H9 (cell line): ENCODE data around the gene LHX1. TPM values are rescaled to one million over a fixed set of nuclear protein-coding genes. Genes with fewer than 3 reads are reported as not detected.
A peak's percentile ranks its signal among the peaks of the same experiment; 100 is the strongest.

Experiments
- DNase-seq: peaks from one replicate; pipeline ENCODE4 v3.0.0-alpha.2; 2017
- H2AFZ ChIP-seq: one replicate; pipeline ENCODE4 v1.6.1; 2013; ENCODE audit warnings: mild to moderate bottlenecking, low read length, control low read depth, moderate library complexity
- H2AK5ac ChIP-seq: 2 replicates; pipeline ENCODE4 v1.6.1; 2013; ENCODE audit warnings: low read length, control low read depth, mixed read lengths; ENCODE audit not compliant: insufficient read length
- H2BK120ac ChIP-seq: one replicate; pipeline ENCODE4 v1.6.1; 2013; ENCODE audit warnings: low read depth, mild to moderate bottlenecking, low read length, control low read depth, inconsistent platforms; ENCODE audit not compliant: poor library complexity, severe bottlenecking
- H2BK12ac ChIP-seq: 2 replicates; pipeline ENCODE4 v1.6.1; 2013; ENCODE audit warnings: low read length, control low read depth, mixed read lengths, low read depth; ENCODE audit not compliant: insufficient read length
- H2BK15ac ChIP-seq: 2 replicates; pipeline ENCODE4 v1.6.1; 2013; ENCODE audit warnings: low read depth, low read length, control low read depth
- H2BK20ac ChIP-seq: one replicate; pipeline ENCODE4 v1.6.1; 2013; ENCODE audit warnings: low read depth, mild to moderate bottlenecking, low read length, control low read depth, inconsistent platforms; ENCODE audit not compliant: poor library complexity, severe bottlenecking
- H2BK5ac ChIP-seq: 2 replicates; pipeline ENCODE4 v1.6.1; 2013; ENCODE audit warnings: low read length, control low read depth, mixed read lengths; ENCODE audit not compliant: insufficient read length
- H3K14ac ChIP-seq: 2 replicates; pipeline ENCODE4 v1.6.1; 2013; ENCODE audit warnings: low read length, control low read depth; ENCODE audit not compliant: insufficient read depth
- H3K18ac ChIP-seq: 2 replicates; pipeline ENCODE4 v1.6.1; 2013; ENCODE audit warnings: low read depth, mild to moderate bottlenecking, mixed read lengths, low read length, control low read depth; ENCODE audit not compliant: insufficient read length
- H3K23ac ChIP-seq: 2 replicates; pipeline ENCODE4 v1.6.1; 2013; ENCODE audit warnings: low read length, control low read depth, mixed read lengths, low read depth; ENCODE audit not compliant: insufficient read length
- H3K23me2 ChIP-seq: 2 replicates; pipeline ENCODE4 v1.6.1; 2013; ENCODE audit warnings: low read depth, mild to moderate bottlenecking, mixed read lengths, low read length, control low read depth; ENCODE audit not compliant: insufficient read length, poor library complexity, severe bottlenecking
- H3K27ac ChIP-seq: 2 replicates; pipeline ENCODE4 v1.5.1; 2013; ENCODE audit warnings: low read length, control low read depth, mixed read lengths, low read depth; ENCODE audit not compliant: insufficient read length
- H3K27me3 ChIP-seq: 2 replicates; pipeline ENCODE4 v1.6.1; 2013; ENCODE audit warnings: low read length, control low read depth, inconsistent platforms; ENCODE audit not compliant: insufficient read depth
- H3K4ac ChIP-seq: 2 replicates; pipeline ENCODE4 v1.6.1; 2013; ENCODE audit warnings: low read depth, mild to moderate bottlenecking, control low read depth, inconsistent platforms, low read length, moderate library complexity
- H3K4me1 ChIP-seq: 2 replicates; pipeline ENCODE4 v1.6.1; 2013; ENCODE audit warnings: low read length, control low read depth, inconsistent platforms; ENCODE audit not compliant: insufficient read depth
- H3K4me2 ChIP-seq: 2 replicates; pipeline ENCODE4 v1.6.1; 2013; ENCODE audit warnings: low read length, control low read depth, mixed read lengths; ENCODE audit not compliant: insufficient read length, insufficient read depth
- H3K56ac ChIP-seq: 2 replicates; pipeline ENCODE4 v1.6.1; 2013; ENCODE audit warnings: low read depth, mild to moderate bottlenecking, mixed read lengths, low read length, control low read depth; ENCODE audit not compliant: insufficient read length
- H3K79me1 ChIP-seq: 2 replicates; pipeline ENCODE4 v1.6.1; 2013; ENCODE audit warnings: low read depth, mild to moderate bottlenecking, moderate library complexity, low read length, control low read depth, inconsistent platforms; ENCODE audit not compliant: insufficient read depth, poor library complexity, severe bottlenecking
- H3K79me2 ChIP-seq: 2 replicates; pipeline ENCODE4 v1.6.1; 2013; ENCODE audit warnings: low read length, control low read depth, inconsistent platforms; ENCODE audit not compliant: insufficient read depth
- H3K9ac ChIP-seq: 2 replicates; pipeline ENCODE4 v1.6.1; 2013; ENCODE audit warnings: low read length, control low read depth, mixed read lengths; ENCODE audit not compliant: insufficient read length; ENCODE audit errors: extremely low read depth
- H3K9me3 ChIP-seq: one replicate; pipeline ENCODE4 v1.6.1; 2013; ENCODE audit warnings: low read depth, low read length, inconsistent platforms; ENCODE audit not compliant: control insufficient read depth
- H3T11ph ChIP-seq: one replicate; pipeline ENCODE4 v1.6.1; 2013; ENCODE audit warnings: mild to moderate bottlenecking, low read length, control low read depth, inconsistent platforms
- H4K20me1 ChIP-seq: one replicate; pipeline ENCODE4 v1.6.1; 2013; ENCODE audit not compliant: control insufficient read depth, insufficient read length, insufficient read depth
- H4K5ac ChIP-seq: 2 replicates; pipeline ENCODE4 v1.6.1; 2013; ENCODE audit warnings: low read depth, mild to moderate bottlenecking, mixed read lengths, low read length, control low read depth; ENCODE audit not compliant: insufficient read length
- H4K8ac ChIP-seq: replicated peaks from 2 replicates; pipeline ENCODE4 v1.6.1; 2013; ENCODE audit warnings: low read length, control low read depth, mixed read lengths, low read depth; ENCODE audit not compliant: insufficient read length
- H4K91ac ChIP-seq: 2 replicates; pipeline ENCODE4 v1.6.1; 2013; ENCODE audit warnings: low read depth, mild to moderate bottlenecking, moderate library complexity, mixed read lengths, low read length, control low read depth; ENCODE audit not compliant: insufficient read length
- H3K27ac Mint-ChIP-seq, 3 experiments: 2 replicates in 2 of 3; 3 replicates in 1 of 3; pipeline ENCODE4 v1.8.0; 2020 to 2021; ENCODE audit warnings: mixed read lengths in 3 of 3, mild to moderate bottlenecking in 1 of 3, moderate library complexity in 1 of 3
- H3K27me3 Mint-ChIP-seq: 2 replicates; pipeline ENCODE4 v1.8.0; 2021; ENCODE audit warnings: low read depth, mild to moderate bottlenecking, moderate library complexity, mixed read lengths
- H3K36me3 Mint-ChIP-seq, 3 experiments: 2 replicates in 2 of 3; 3 replicates in 1 of 3; pipeline ENCODE4 v1.8.0; 2020 to 2021; ENCODE audit warnings: low read depth in 3 of 3, mixed read lengths in 3 of 3; ENCODE audit not compliant: insufficient read depth in 1 of 3
- H3K4me1 Mint-ChIP-seq, 2 experiments: 2 replicates each; pipeline ENCODE4 v1.8.0; 2020; ENCODE audit warnings: mixed read lengths in 2 of 2
- H3K4me3 Mint-ChIP-seq, 2 experiments: 2 replicates in 1 of 2; 3 replicates in 1 of 2; pipeline ENCODE4 v1.8.0; 2020 to 2021; ENCODE audit warnings: mild to moderate bottlenecking in 2 of 2, mixed read lengths in 2 of 2, moderate library complexity in 1 of 2
- H3K9me3 Mint-ChIP-seq, 2 experiments: 2 replicates in 1 of 2; 3 replicates in 1 of 2; pipeline ENCODE4 v1.8.0; 2020; ENCODE audit warnings: mild to moderate bottlenecking in 2 of 2, mixed read lengths in 2 of 2, moderate library complexity in 1 of 2
- CTCF ChIP-seq: fragments of 200-600 bp; sonication (generic); conservative IDR thresholded peaks from 3 replicates; pipeline ENCODE4 v1.8.0; 2021; ENCODE audit warnings: antibody characterized with exemption, mild to moderate bottlenecking
- WGBS: extraction: QIAGEN DNeasy Blood & Tissue Kit; methylation state at CpG from one replicate; pipeline ENCODE4 v1.1.7; 2013; ENCODE audit warnings: missing lambda C conversion rate, low lambda C conversion rate, mixed read lengths; ENCODE audit not compliant: insufficient read length; ENCODE audit errors: extremely low coverage; 5-methylcytosine and 5-hydroxymethylcytosine counted together
- total RNA-seq: library from RNA; stranded (reverse); gene quantifications from 2 replicates; pipeline ENCODE4 v1.2.1, GENCODE V29; 2021

LHX1 gene
- total RNA-seq, 1 experiment from 2014 or later: 0.22 TPM

- no peak for TF ChIP-seq CTCF
- H4K91ac ChIP-seq: no peak overlapping the region
- H2BK120ac ChIP-seq: no peak overlapping the region
- H3K4ac ChIP-seq: no peak overlapping the region
- H2AFZ ChIP-seq: no peak overlapping the region
- peaks cover 2% of the 10 kb centered on the region; the same call in 1 of the 2 replicates for H3K79me2 ChIP-seq
- no peak overlapping the region for H2BK20ac ChIP-seq
- H2AK5ac ChIP-seq: no peak overlapping the region
- H3K9ac ChIP-seq: no peak overlapping the region
- no peak overlapping the region for H4K5ac ChIP-seq
- peaks cover 59% of the 10 kb centered on the region for H3K27me3 ChIP-seq
- no peak overlapping the region for H4K8ac ChIP-seq
- no peaks in the 10 kb centered on the region for H3K79me1 ChIP-seq
- peaks cover 3 to 24% (median 12%) of the 10 kb centered on the region in 3 experiments; a peak in 6 of 7 replicates for H3K36me3 Mint-ChIP-seq
- WGBS: no CpG with 5 or more reads among the region's 2 CpGs
- H3K18ac ChIP-seq: no peak overlapping the region
- no peak for DNase-seq
- no peak overlapping the region for H3K4me2 ChIP-seq
- no peak overlapping the region for H2BK12ac ChIP-seq
- peaks cover 11% of the 10 kb centered on the region for H3K23me2 ChIP-seq
- no peak overlapping the region for H3T11ph ChIP-seq
- H3K4me1 ChIP-seq: no peaks in the 10 kb centered on the region; the same call in 1 of the 2 replicates
- H3K23ac ChIP-seq: no peak overlapping the region
- no peak overlapping the region for H3K27ac ChIP-seq
- H3K4me3 Mint-ChIP-seq: peak overlapping the region in 1 of 2 experiments; percentile 56; a peak in 2 of 5 replicates
- H3K27ac Mint-ChIP-seq: no peak overlapping the region
- H2BK15ac ChIP-seq: no peak overlapping the region
- H3K14ac ChIP-seq: no peak overlapping the region
- H3K9me3 Mint-ChIP-seq: peaks cover 0 to 5% of the 10 kb centered on the region in 2 experiments; a peak in 1 of 5 replicates
- no peak overlapping the region for H2BK5ac ChIP-seq
- H3K56ac ChIP-seq: no peak overlapping the region
- no peaks in the 10 kb centered on the region for H3K9me3 ChIP-seq
- no peaks in the 10 kb centered on the region for H4K20me1 ChIP-seq
- H3K27me3 Mint-ChIP-seq: peaks cover 79% of the 10 kb centered on the region
- H3K4me1 Mint-ChIP-seq: peaks cover 34 to 58% of the 10 kb centered on the region in 2 experiments
Measured at GRCh38 chr17:36946726-36947091, 9.4 kb downstream of the LHX1 start.
